CD14-positive monocyte (primary cell): ENCODE data around the gene SIX5. TPM values are rescaled to one million over a fixed set of nuclear protein-coding genes. Genes with fewer than 3 reads are reported as not detected.

Experiments used
- DNase-seq, 3 donors: peaks; one replicate each; pipeline ENCODE4 v3.0.0-alpha.2; 2011 to 2022
- H2AFZ ChIP-seq: 2 replicates; pipeline ENCODE4 v1.6.0; 2012; ENCODE audit warnings: mild to moderate bottlenecking, low read depth, low read length, inconsistent platforms; ENCODE audit not compliant: insufficient read depth, poor library complexity, severe bottlenecking
- H3K27ac ChIP-seq, 2 donors: 1 replicate in 1 of 2; 2 replicates in 1 of 2; pipeline ENCODE4 v1.5.1; 2012 to 2013; ENCODE audit warnings: low read length in 2 of 2, control low read depth in 1 of 2, inconsistent platforms in 1 of 2, low read depth in 1 of 2, mild to moderate bottlenecking in 1 of 2
- H3K27me3 ChIP-seq, 2 donors: one replicate each; pipeline versions ENCODE4 v1.6.0 to v1.6.1; 2011 to 2013; ENCODE audit warnings: low read length in 2 of 2; ENCODE audit not compliant: control insufficient read depth in 2 of 2, insufficient read depth in 2 of 2
- H3K36me3 ChIP-seq, 2 donors: replicated peaks in 1 of 2; 1 replicate in 1 of 2; 2 replicates in 1 of 2; pipeline versions ENCODE4 v1.5.1 to v1.6.1; 2012 to 2013; ENCODE audit warnings: low read length in 2 of 2, control low read depth in 1 of 2, inconsistent platforms in 1 of 2, mild to moderate bottlenecking in 1 of 2; ENCODE audit not compliant: insufficient read depth in 2 of 2, control insufficient read depth in 1 of 2
- H3K4me1 ChIP-seq, 2 donors: 1 replicate in 1 of 2; 2 replicates in 1 of 2; pipeline versions ENCODE4 v1.5.1 to v1.6.1; 2012 to 2013; ENCODE audit warnings: low read length in 2 of 2, control low read depth in 1 of 2, inconsistent platforms in 1 of 2, mild to moderate bottlenecking in 1 of 2, moderate library complexity in 1 of 2; ENCODE audit not compliant: insufficient read depth in 2 of 2, control insufficient read depth in 1 of 2
- H3K4me2 ChIP-seq: replicated peaks from 2 replicates; pipeline ENCODE3; 2012; ENCODE audit warnings: low read length, moderate library complexity, mild to moderate bottlenecking; ENCODE audit not compliant: poor library complexity, severe bottlenecking; ENCODE audit errors: extremely low read depth
- H3K4me3 ChIP-seq, 3 experiments: fragments of 200-600 bp in 1 of 3; sonication (generic) in 1 of 3; replicated peaks in 1 of 3; 1 replicate in 2 of 3; 2 replicates in 1 of 3; pipeline ENCODE4 v1.5.1; 2011 to 2013; ENCODE audit warnings: low read length in 3 of 3, mild to moderate bottlenecking in 3 of 3, control low read depth in 2 of 3, low read depth in 2 of 3, inconsistent platforms in 1 of 3, moderate library complexity in 1 of 3
- H3K79me2 ChIP-seq: 2 replicates; pipeline ENCODE4 v1.6.0; 2012; ENCODE audit warnings: mild to moderate bottlenecking, control low read depth, inconsistent platforms, low read length, moderate library complexity; ENCODE audit not compliant: insufficient read depth
- H3K9ac ChIP-seq: 2 replicates; pipeline ENCODE4 v1.6.0; 2017; ENCODE audit warnings: low read length, mild to moderate bottlenecking; ENCODE audit not compliant: insufficient read depth, poor library complexity, severe bottlenecking
- H3K9me3 ChIP-seq, 2 donors: replicated peaks in 1 of 2; 1 replicate in 1 of 2; 2 replicates in 1 of 2; pipeline versions ENCODE4 v1.5.1 to v1.6.1; 2012 to 2013; ENCODE audit warnings: low read length in 2 of 2, control low read depth in 1 of 2; ENCODE audit not compliant: control insufficient read depth in 1 of 2, insufficient read depth in 1 of 2
- H4K20me1 ChIP-seq: 2 replicates; pipeline ENCODE4 v1.6.0; 2012; ENCODE audit warnings: mild to moderate bottlenecking, low read length, control low read depth, moderate library complexity; ENCODE audit not compliant: insufficient read depth
- H3K27ac Mint-ChIP-seq, 7 donors: one replicate each; pipeline ENCODE4 v1.8.0; 2020; ENCODE audit warnings: mild to moderate bottlenecking in 7 of 7, mixed read lengths in 7 of 7, moderate library complexity in 6 of 7, inconsistent platforms in 2 of 7
- H3K27me3 Mint-ChIP-seq, 3 donors: one replicate each; pipeline ENCODE4 v1.8.0; 2021 to 2022; ENCODE audit warnings: low read depth in 3 of 3, mild to moderate bottlenecking in 3 of 3, mixed read lengths in 3 of 3, moderate library complexity in 3 of 3, inconsistent platforms in 1 of 3
- H3K36me3 Mint-ChIP-seq, 2 donors: one replicate each; pipeline ENCODE4 v1.8.0; 2020; ENCODE audit warnings: mixed read lengths in 2 of 2, inconsistent platforms in 1 of 2, mild to moderate bottlenecking in 1 of 2
- H3K4me1 Mint-ChIP-seq: one replicate; pipeline ENCODE4 v1.8.0; 2020; ENCODE audit warnings: mild to moderate bottlenecking, mixed read lengths
- H3K4me3 Mint-ChIP-seq, 2 donors: one replicate each; pipeline ENCODE4 v1.8.0; 2020; ENCODE audit warnings: mild to moderate bottlenecking in 2 of 2, mixed read lengths in 2 of 2, moderate library complexity in 1 of 2
- H3K9me3 Mint-ChIP-seq, 7 donors: one replicate each; pipeline ENCODE4 v1.8.0; 2020 to 2022; ENCODE audit warnings: mixed read lengths in 7 of 7, mild to moderate bottlenecking in 6 of 7, moderate library complexity in 6 of 7, inconsistent platforms in 2 of 7
- WGBS: methylation state at CpG from one replicate; pipeline ENCODE4 v1.1.5; 2013; ENCODE audit warnings: missing lambda C conversion rate; ENCODE audit not compliant: insufficient coverage; 5-methylcytosine and 5-hydroxymethylcytosine counted together
- intact Hi-C, 2 donors: fragments of 100-400 bp; cut with micrococcal nuclease; formaldehyde crosslinking; loops; one replicate each; pipeline versions ENCODE4 v1.15.0 to v1.15.1; 2023
- polyA plus RNA-seq, 3 donors: library from polyadenylated mRNA; depleted of rRNA in 1 of 3; unstranded in 2 of 3; stranded (reverse) in 1 of 3; fragments of 300-500 nt in 2 of 3; fragments of >200 nt in 1 of 3; fragmentation: Illumina TruSeq in 2 of 3; gene quantifications; 1 replicate in 2 of 3; 2 replicates in 1 of 3; pipeline ENCODE4 v1.2.3, GENCODE V29; 2012 to 2021
- TF ChIP-seq, protein P1 (sequence below): fragments of 200-600 bp; IDR thresholded peaks from one replicate; pipeline ENCODE4 v1.8.0; 2022; ENCODE audit warnings: antibody characterized with exemption, mild to moderate bottlenecking

SIX5 gene
- polyA plus RNA-seq, 3 donors, result 0.04 TPM; not detected in 2

DNA sequence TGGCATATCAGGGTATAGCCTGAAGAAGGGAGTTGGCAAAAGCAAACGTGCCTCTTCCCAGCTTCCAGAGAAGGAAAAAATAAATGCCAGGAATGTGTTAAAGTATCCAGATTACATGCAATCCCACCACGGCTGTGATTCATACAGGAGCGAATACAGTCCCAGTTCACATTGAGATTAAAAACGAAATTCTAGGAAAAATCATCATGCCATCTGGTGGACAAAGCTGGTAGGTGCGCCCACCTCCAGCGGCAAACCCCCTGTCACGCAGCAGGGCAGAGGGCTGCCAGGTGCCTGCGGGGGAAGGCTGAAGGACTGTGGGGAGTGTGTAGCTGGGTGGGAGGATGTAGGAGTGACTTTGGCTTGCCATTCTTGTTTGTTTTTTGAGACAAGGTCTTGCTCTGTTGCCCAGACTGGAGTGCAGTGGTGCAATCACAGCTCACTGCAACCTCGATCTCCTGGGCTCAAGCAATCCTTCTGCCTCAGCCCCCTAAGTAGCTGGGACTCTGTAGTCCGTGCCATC is 30.0 kb upstream of the SIX5 start:
- intact Hi-C loops, result loop anchor here (1.0 kb wide), 1 partner anchor 29 kb away; no protein-coding TSS in a partner anchor
- Mint-ChIP-seq H3K4me1 (peaks cover 5% of the 10 kb centered on the region), H3K36me3 (peaks cover 3 to 5% of the 10 kb centered on the region in 2 donors), H3K9me3 (peaks cover 2 to 40% (median 9%) of the 10 kb centered on the region in 7 donors), H3K27me3 (peaks cover 98 to 100% (median 99%) of the 10 kb centered on the region in 3 donors), H3K4me3 (peak overlapping the region in 1 of 2 donors; percentile 81), H3K27ac (no peak overlapping the region)
- Histone ChIP-seq H2AFZ (no peak overlapping the region), H3K36me3 (no peaks in the 10 kb centered on the region), H3K9me3 (peaks cover 0 to 9% of the 10 kb centered on the region in 2 donors), H3K27ac (no peak overlapping the region), H4K20me1 (peaks cover 19% of the 10 kb centered on the region), H3K4me1 (peaks cover under 1 to 2% of the 10 kb centered on the region in 2 donors), H3K79me2 (no peaks in the 10 kb centered on the region), H3K27me3 (peaks cover 45 to 95% of the 10 kb centered on the region in 2 donors), H3K9ac (no peak overlapping the region), H3K4me2 (no peak overlapping the region), H3K4me3 (no peak overlapping the region)
- TF ChIP-seq, protein P1, sequence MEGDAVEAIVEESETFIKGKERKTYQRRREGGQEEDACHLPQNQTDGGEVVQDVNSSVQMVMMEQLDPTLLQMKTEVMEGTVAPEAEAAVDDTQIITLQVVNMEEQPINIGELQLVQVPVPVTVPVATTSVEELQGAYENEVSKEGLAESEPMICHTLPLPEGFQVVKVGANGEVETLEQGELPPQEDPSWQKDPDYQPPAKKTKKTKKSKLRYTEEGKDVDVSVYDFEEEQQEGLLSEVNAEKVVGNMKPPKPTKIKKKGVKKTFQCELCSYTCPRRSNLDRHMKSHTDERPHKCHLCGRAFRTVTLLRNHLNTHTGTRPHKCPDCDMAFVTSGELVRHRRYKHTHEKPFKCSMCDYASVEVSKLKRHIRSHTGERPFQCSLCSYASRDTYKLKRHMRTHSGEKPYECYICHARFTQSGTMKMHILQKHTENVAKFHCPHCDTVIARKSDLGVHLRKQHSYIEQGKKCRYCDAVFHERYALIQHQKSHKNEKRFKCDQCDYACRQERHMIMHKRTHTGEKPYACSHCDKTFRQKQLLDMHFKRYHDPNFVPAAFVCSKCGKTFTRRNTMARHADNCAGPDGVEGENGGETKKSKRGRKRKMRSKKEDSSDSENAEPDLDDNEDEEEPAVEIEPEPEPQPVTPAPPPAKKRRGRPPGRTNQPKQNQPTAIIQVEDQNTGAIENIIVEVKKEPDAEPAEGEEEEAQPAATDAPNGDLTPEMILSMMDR, result peak; percentile 93
- DNase-seq, result peak; percentile 32 to 59 (median 58)
- WGBS, result 7% methylated on average over 5 of the region's 10 CpGs

DNA sequence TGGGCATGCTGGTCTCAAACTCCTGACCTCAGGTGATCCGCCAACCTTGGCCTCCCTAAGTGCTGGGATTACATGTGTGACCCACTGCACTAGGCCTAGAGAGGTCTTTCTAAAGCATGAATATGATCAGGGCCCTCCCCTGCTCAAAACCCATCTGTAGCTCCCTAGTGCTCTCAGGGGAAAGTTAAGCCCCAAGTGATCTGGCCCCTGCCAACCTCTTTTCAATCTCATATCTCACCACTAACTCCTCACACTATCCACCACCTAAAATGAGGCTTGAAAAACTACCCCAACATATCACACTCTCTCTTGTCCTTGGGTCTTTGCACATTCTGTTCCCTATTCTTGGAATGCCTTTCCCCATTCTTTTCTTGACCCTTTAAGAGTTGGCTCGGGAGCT is 25.6 kb upstream of the SIX5 start:
- no peak overlapping the region for H2AFZ ChIP-seq
- H3K4me1 Mint-ChIP-seq, result peaks cover 37% of the 10 kb centered on the region
- no peak overlapping the region for H3K4me3 ChIP-seq
- H3K9ac ChIP-seq, result no peak overlapping the region
- H3K4me2 ChIP-seq, result no peak overlapping the region
- peak overlapping the region in 1 of 2 donors; percentile 94 for H3K4me3 Mint-ChIP-seq
- DNase-seq, result no peak
- 83% methylated on average over 1 of the region's 2 CpGs for WGBS
- H3K27ac Mint-ChIP-seq, result no peak overlapping the region
- peaks cover 35 to 41% of the 10 kb centered on the region in 2 donors for H3K4me1 ChIP-seq
- H3K36me3 Mint-ChIP-seq, result peaks cover 6 to 12% of the 10 kb centered on the region in 2 donors
- peaks cover 52 to 77% of the 10 kb centered on the region in 2 donors for H3K27me3 ChIP-seq
- intact Hi-C loops, result no loop called here
- H3K9me3 Mint-ChIP-seq, result peaks cover 6 to 48% (median 25%) of the 10 kb centered on the region in 7 donors
- H3K27me3 Mint-ChIP-seq, result peaks cover 83 to 91% (median 91%) of the 10 kb centered on the region in 3 donors
- peaks cover 0 to 9% of the 10 kb centered on the region in 2 donors for H3K9me3 ChIP-seq
- no peaks in the 10 kb centered on the region for H3K36me3 ChIP-seq
- TF ChIP-seq, protein P1, result no peak
- H3K79me2 ChIP-seq, result no peaks in the 10 kb centered on the region
- no peak overlapping the region for H3K27ac ChIP-seq
- H4K20me1 ChIP-seq, result peaks cover 50% of the 10 kb centered on the region
